Retina (tissue), 1 donor: Measurements from ENCODE around the gene ANKDD1B.
"Not testable (repeated sequence)": the region's sequence is repeated elsewhere in the genome, so short reads cannot be mapped to it uniquely, and the experiment has no call there.

Experiments
- DNase-seq: peaks from one replicate; pipeline ENCODE4 v3.0.0-alpha.2; 2016

The ANKDD1B gene

DNA sequence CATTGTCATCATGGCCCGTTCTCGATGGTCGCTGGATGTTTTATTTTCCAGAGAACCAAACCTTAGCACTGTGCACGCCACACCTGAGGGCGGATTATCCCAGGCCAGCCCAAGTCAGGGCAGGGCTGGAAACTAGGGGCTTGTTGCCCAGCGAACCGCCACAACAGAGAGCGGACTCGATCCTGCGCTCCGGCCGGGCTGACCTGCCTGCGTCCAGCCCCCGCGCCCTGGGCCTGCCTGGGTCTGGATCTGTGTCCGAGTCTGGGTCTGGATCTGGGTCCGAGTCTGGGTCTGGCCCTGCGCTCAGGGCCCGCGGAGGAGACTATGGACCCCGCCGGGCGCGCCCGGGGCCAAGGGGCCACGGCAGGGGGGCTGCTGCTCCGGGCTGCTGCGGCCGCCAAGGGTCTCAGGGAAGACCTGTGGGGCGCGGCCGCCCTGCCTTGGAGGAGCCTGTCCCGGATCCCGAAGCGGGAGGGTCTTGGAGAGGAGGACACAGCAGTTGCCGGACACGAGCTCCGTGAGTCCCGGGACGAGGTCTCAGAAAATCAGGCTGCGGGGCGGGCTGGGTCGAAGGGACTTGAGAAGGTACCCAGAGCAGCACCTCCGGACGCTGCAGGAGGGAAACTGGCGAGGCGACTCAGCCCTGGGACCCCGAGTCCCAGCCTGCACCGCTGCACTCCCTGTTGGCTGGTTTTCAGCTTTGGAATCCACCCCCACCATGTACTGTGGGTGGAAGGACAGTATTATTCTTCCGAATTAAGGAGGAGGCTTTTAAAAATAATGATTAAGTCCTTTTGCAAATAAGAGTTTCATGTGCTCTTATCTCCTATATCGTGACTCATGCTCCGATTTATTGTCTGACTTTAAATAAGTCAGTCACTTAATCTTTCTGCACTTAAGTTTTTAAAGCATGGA, at the start of gene ANKDD1B:
Gene ANKDD1B (plus strand): TSS at position 143 of the 915 bp plus-strand sequence. CDS start 182 bp downstream, at position 325.
- DNase-seq, result peak; percentile 84

DNA sequence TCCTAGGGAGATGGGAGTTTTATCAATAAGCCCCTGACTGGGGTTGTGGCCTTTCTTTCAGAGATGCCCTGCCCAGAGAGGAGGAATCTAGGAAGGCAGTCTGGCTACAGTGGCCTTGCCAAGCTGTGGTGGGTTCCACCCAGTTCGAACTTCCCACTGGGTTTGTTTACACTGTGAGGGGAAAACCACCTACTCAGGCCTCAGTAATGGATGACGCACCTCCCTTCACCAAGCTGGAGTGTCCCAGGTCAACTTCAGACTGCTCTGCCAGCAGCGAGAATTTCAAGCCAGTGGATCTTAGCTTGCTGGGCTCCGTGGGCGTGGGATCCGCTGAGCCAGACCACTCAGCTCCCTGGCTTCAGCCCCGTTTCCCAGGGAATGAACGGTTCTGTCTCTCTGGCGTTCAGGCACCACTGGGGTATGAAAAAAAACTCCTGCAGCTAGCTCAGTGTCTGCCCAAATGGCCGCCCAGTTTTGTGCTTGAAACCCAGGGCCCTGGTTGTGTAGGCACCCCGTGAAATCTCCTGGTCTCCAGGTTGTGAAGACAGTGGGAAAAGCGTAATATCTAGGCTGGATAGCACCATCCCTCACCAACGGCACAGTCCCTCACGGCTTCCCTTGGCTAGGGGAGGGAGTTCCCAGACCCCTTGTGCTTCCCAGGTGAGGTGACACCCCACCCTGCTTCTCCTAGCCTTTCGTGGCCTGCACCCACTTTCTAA, 45.1 kb upstream of the ANKDD1B start:
- DNase-seq, result not testable (repeated sequence)

DNA sequence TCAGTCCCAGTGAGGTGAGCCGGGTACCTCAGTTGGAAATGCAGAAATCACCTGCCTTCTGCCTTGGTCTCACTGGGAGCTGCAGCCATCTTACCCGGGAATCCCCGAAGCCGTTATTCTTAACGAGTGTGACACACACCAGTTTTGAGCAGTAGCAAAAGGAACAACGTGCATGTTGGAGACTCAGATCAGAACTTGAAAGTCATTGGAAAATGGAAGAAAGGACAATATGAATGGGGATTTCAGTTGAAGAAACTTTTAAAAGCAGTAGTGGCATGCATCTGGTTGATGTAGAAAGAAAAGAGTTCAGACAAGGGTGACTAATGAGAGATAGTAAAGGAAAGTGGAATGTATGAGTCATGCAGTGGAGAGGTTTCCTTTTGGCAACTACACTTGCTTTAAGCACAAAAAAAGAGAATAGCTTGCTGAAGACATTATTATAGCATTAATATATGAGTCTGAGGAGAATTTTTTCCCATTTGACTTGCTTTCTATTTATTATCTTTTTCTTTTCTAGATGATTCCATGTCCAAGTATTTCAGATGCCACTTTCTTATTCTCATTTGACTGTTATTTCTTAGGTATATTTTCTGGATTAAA, 44.4 kb upstream of the ANKDD1B start:
- no peak for DNase-seq

GRCh38 chr5:75567710-75568109, 43.5 kb upstream of the ANKDD1B start:
- no peak for DNase-seq

- DNase-seq, result no peak
Measured at GRCh38 chr5:75568202-75568601, 43.1 kb upstream of the ANKDD1B start.

DNA sequence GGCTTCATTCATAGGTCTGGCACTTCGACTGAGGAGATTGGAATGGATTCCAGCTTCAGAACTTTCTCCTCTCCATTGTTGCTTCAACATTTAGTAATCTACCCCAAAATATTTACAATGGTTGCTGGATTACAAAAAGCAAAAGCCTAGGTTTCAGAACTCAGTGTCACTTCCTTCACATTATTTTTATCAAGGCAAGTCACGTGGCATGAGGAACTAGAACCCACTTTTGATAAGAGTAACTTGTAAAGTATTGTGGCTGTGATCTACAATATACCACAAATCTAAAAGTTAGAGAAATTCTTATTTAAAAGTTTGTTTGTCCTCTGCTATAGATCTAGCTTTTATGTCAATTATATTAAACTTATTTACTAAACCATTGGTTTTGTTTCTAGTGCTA, 39.7 kb upstream of the ANKDD1B start:
- DNase-seq, result no peak

DNA sequence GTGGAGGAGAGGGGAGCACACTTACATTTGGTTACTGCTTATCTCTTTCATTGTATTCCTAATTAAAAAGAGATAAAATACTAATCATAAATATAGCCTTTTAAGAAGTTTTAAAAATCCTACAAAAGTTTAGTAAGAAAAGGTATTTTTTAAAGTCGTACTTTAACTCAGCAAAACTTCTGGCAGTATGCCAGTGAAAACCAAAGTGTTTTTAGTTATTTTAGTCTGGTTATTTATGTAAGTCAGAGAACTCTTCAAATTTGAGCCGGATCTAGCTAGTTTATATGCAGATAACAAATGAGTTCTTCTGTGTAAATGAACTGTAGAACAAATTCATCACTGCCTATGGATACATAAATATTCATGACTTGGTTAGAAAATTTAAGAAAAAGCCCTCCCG, 36.5 kb upstream of the ANKDD1B start:
- no peak for DNase-seq

DNA sequence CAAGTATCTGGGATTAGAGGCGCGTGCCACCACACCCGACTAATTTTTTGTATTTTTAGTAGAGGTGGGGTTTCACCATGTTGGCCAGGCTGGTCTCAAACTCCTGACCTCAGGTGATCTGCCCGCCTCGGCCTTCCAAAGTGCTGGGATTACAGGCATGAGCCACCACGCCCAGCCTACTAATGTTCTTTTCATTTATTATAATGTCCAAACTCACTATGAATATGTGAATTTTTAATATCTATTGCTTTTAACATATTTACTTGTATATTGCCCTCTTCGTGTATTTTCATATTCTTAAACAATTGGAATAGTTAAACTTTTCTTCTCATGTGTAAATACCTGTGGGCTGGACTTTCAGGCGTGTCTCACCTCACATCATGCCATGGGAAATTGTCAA, 33.0 kb upstream of the ANKDD1B start:
- DNase-seq, result not testable (repeated sequence)

- no peak for DNase-seq
Measured at GRCh38 chr5:75584641-75585040, 26.6 kb upstream of the ANKDD1B start.

DNA sequence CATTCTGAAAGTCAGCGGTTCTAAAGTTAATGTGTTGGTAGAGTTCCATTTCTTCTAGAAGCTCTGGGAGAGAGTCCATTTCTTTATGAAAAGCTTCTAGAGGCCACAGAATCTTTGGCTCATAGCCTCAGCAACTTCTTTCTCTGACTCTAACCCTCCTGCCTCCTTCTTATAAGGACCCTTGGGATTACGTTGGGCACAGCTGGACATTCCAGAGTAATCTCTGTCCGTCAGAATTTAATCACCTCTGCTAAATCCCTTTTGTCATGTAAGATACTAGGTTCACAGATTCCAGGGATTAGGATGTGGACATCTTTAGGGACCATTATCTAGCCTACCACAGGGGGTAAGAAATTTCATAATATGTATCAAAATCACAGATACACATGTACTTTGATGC, 22.6 kb upstream of the ANKDD1B start:
- no peak for DNase-seq

DNA sequence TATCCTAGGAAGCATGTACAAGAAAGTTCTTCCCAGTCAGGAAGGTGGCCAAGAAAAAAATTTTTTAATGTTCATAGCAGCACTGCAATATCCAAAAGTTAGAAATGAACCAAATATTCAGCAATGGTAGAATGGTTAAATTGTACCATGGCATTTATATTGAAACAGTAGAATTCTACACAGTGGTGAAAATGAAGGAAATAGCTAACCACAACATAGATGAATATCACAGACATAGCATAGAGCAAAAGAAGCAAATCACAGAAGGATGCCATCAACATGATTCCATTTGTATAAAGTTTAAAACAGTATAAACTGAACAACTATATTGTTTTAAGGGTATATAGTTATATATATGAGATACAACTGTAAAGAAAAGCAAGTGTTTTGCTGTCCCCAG, 10.7 kb upstream of the ANKDD1B start:
- no peak for DNase-seq

DNA sequence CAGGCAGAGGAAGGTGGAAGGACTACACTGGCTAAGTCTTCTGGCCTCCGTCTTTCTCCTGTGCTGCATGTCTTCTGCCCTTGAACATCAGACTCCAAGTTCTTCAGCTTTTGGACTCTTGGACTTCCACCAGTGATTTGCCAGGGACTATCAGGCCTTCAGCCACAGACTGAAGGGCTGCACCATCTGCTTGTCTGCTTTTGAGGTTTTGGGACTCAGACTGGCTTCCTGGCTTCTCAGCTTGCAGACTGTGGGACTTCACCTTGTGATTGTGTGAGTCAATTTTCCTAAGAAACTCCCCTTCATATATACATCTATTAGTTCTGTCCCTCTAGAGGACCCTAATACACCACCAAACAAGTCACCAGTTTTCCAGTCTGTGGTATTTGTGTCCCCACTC, 9.7 kb upstream of the ANKDD1B start:
- DNase-seq, result no peak

DNA sequence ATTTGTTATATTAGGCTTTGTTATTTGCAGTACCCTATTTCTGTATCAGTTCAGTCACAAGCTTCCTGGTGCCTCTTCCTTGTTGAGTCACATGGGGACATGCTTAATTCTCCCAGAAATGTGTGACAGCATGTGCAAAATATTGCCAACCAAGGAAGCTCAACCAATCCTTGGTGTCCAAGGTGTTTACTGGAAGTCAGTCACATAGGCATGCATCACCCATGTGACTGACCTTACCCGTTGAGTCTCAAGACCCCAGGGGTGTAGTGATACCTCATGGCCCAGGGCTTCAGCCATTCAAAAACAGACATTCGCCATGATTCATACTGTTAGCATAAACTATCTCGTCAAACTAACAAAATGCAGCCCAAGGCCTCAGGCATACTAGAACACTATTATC, 9.3 kb upstream of the ANKDD1B start:
- no peak for DNase-seq

- DNase-seq, result no peak
Measured at GRCh38 chr5:75603371-75603770, 7.9 kb upstream of the ANKDD1B start.

DNA sequence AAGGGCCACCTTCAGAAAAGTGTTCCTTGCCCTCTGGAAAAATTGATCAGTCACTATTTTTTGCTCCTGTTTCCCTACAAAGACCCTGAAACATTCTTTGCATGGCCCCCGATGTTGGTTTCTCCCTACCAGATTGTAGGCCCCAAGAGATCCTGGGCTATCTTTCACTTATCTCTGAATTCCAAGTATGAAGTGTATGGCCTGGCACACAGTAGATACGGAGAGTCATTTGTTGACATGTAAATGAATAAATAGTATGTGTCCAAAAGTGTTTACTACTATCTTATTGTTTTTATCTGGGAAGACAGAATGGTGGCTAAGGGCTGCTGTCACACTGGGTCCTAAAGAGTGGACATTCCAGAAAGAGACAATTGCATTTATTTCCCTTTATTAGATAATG, 7.4 kb upstream of the ANKDD1B start:
- DNase-seq, result no peak

GRCh38 chr5:75607341-75607740, 3.9 kb upstream of the ANKDD1B start:
- DNase-seq, result not testable (repeated sequence)

DNA sequence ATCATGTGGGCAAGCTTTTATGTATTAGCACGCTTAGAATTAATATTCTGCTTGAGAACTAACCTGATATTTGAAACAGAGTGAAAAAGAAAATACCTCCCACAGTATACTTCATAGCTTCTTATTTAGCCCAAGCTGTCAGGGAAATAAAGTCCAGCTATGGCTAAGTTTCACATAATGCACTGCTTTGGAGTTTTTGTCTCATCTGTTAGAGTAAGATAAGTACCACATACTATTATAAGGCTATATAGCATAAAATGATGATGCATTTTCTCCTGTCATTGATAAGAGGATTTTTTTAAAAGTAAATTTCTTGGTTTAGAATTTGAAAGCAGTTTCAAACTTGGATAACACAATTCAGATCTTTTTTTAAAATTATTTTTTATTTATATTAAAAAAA, 2.4 kb upstream of the ANKDD1B start:
- no peak for DNase-seq

DNA sequence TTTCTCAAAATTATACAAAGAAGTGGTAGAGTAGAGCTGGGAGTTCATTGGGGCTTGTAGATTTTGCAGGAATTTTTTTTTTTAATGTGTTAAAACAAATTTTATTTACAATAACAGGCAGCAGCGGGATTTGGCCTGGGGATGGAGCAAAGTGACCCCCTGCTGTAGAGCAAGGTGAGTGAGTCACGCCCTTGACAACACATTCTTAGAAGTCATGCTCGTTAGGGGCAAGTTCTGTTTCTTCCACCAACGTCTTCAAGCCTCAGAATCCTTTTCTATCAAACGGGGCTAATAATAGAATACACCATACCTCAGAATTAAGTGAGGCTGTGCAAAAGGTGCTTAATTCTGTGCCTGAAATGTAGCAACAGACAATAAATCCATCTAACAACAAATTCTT, 1.1 kb upstream of the ANKDD1B start:
- no peak for DNase-seq

GRCh38 chr5:75610859-75611310, 368 bp upstream of the ANKDD1B start:
- DNase-seq, result not testable (repeated sequence)

DNA sequence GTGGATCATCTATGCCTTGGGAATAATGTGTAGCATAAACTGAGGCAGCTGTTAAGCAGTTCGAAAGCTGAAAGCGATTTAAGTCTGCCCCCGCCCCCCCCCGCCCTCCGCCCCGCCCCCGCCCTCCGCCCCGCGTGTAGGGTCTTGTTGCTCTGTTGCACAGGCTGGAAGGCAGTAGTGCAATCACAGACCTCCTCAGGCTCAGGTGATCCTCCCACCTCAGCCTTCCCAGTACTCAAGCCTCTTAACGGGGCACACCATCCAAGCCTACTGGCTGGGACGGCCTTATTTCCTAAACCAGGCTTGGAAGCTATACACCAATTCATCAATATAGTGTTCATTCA, 945 bp downstream of the ANKDD1B start:
- DNase-seq, result no peak

DNA sequence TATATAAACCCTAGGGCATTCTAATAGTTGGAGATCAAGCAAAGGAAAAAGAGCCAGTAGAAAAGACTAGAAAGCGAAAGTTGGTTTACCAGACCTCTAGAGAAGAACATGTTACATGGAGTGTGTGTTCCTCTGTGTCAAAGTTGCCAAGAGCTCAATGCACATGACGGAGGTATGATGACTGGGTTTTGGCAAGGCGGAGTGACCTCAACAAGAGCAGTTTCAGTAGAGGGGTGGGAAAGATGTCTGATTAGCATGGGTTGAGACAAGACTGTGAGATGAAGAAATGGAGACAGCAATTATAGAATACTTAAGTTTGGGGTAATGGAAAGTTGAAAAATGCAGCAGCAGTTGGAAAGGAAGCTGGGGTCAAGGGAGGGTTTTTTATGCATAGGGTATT, 1.6 kb downstream of the ANKDD1B start:
- DNase-seq, result no peak

GRCh38 chr5:75614176-75614575, 2.9 kb downstream of the ANKDD1B start:
- no peak for DNase-seq

DNA sequence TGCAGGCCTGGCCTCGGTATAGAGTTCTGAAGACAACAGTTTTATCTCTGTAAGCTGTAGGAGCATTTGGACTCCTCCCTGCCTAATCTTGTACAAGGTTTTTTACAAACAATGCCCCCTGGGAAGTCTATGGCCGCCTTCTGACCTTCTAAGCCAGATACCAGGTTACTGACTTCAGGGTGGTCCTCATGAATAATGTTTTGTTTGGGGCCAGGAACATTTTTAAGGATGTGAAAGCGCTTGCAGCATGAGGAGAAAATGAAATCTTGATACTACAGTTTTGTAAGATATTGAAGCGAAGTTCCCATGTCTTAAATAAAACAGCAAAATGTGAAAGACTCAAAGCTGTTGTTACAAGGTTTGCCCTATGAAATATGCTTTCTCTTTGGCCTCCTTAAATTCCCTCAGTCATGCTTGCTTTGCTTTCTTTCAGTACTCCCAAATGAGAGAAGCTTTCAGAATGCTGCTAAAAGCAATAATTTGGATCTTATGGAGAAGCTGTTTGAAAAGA, 5.2 kb downstream of the ANKDD1B start:
- no peak for DNase-seq
